ENCODE data around the gene PLEKHA8. TPM values are rescaled to one million over a fixed set of nuclear protein-coding genes. Genes with fewer than 3 reads are reported as not detected.

The PLEKHA8 gene
- total RNA-seq, 1 donor from 2014 or later: 43.5 TPM

DNA sequence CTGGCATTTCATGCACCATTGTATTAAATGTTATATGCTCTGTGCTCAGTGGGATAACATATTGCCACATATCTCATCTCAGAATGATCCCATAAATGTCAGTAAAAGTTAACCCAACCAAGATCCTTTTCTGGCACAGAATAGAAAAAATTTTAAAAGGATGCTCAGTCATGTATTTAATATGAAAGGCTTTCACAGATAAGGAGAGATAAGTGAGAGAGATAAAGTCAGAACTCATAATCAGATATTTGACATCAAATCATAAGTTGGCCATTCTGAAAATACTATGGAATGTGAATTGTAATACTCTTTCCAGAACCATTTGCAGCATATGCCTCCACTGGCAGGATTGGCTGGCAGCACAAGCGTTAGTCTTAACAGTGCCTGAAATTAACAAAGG lies 38.5 kb downstream of the PLEKHA8 start:
- TF ChIP-seq, protein P1, sequence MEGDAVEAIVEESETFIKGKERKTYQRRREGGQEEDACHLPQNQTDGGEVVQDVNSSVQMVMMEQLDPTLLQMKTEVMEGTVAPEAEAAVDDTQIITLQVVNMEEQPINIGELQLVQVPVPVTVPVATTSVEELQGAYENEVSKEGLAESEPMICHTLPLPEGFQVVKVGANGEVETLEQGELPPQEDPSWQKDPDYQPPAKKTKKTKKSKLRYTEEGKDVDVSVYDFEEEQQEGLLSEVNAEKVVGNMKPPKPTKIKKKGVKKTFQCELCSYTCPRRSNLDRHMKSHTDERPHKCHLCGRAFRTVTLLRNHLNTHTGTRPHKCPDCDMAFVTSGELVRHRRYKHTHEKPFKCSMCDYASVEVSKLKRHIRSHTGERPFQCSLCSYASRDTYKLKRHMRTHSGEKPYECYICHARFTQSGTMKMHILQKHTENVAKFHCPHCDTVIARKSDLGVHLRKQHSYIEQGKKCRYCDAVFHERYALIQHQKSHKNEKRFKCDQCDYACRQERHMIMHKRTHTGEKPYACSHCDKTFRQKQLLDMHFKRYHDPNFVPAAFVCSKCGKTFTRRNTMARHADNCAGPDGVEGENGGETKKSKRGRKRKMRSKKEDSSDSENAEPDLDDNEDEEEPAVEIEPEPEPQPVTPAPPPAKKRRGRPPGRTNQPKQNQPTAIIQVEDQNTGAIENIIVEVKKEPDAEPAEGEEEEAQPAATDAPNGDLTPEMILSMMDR (IDR thresholded peaks at IDR 0.05; ENCODE audit: unreplicated experiment): no peak
- H3K4me3 Mint-ChIP-seq: no peak overlapping the region
- H3K4me1 Mint-ChIP-seq: peaks cover 4% of the 10 kb centered on the region
- peaks cover 33% of the 10 kb centered on the region for H3K36me3 Mint-ChIP-seq
- no peak overlapping the region for H3K27ac Mint-ChIP-seq
- no peak for DNase-seq (ENCODE audit: low spot score in 2 of 2, unreplicated experiment in 2 of 2)
- H3K9me3 Mint-ChIP-seq: no peaks in the 10 kb centered on the region
- H3K27me3 Mint-ChIP-seq (ENCODE audit: low read depth): no peaks in the 10 kb centered on the region

DNA sequence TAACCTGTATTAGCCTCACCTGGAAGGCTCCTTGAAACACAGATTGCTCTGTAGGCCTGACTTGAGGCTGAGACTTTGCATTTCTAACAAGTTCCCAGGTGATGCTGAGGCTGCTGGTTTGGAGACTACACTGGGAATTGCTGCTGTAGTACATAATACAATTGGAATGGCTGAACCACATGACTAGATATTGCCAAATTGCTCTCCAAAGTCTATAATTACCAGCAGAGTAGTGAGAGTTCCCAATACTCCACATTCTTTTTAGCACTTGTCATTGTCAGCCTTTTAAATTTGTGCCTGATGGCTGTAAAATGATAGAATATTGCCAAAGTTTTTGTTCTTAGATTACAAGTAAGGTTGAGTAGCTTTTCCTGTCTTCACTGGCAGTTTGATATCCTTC lies 39.9 kb downstream of the PLEKHA8 start:
- no peaks in the 10 kb centered on the region for H3K9me3 Mint-ChIP-seq
- H3K4me1 Mint-ChIP-seq: peaks cover 4% of the 10 kb centered on the region
- DNase-seq (ENCODE audit: low spot score in 2 of 2, unreplicated experiment in 2 of 2): no peak
- H3K4me3 Mint-ChIP-seq: no peak overlapping the region
- H3K27me3 Mint-ChIP-seq (ENCODE audit: low read depth): no peaks in the 10 kb centered on the region
- H3K36me3 Mint-ChIP-seq: peaks cover 32% of the 10 kb centered on the region
- TF ChIP-seq, protein P1 (IDR thresholded peaks at IDR 0.05; ENCODE audit: unreplicated experiment): no peak
- H3K27ac Mint-ChIP-seq: no peak overlapping the region

DNA sequence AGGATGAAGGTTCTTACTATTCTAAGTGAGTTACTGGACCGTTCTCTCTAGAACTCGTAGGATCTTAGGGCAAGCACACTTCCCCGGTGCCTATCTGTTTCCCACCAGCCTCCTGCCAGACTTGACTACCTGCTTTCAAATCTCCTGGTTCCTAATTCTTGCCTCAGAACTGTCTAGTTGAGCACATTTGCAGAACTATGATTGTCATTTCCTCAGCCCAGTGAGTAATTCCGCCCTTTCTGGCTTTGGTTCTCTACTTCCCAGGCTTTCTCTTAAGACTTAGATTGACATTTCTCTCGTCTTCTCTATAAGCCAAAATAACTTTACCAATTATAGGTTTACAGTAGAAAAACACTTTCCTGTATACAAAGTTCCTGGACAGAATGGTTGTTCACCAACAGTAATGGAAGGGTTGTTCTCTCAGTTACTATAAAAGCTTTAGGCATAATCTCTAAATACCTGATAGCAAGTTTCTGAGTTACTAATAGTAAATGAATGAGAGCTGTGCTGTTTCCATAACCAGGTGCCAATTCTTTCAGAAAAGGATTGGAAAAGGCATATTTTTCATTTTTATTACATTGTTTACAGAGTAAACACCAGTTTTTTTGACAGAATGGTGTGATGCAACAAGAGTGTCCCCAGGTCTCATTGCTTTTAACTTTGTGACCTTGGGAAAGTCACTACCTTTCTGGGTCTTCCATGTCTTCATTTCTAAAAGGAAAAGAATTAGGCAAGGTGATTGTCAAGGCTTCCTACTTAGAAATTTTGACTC lies 41.1 kb downstream of the PLEKHA8 start:
- Mint-ChIP-seq H3K9me3 (no peaks in the 10 kb centered on the region), H3K27ac (peak overlapping the region; percentile 66), H3K36me3 (peaks cover 28% of the 10 kb centered on the region), H3K4me1 (peaks cover 4% of the 10 kb centered on the region), H3K4me3 (no peak overlapping the region), H3K27me3 (ENCODE audit: low read depth) (no peaks in the 10 kb centered on the region)
- TF ChIP-seq, protein P1 (IDR thresholded peaks at IDR 0.05; ENCODE audit: unreplicated experiment): no peak
- no peak for DNase-seq (ENCODE audit: low spot score in 2 of 2, unreplicated experiment in 2 of 2)

DNA sequence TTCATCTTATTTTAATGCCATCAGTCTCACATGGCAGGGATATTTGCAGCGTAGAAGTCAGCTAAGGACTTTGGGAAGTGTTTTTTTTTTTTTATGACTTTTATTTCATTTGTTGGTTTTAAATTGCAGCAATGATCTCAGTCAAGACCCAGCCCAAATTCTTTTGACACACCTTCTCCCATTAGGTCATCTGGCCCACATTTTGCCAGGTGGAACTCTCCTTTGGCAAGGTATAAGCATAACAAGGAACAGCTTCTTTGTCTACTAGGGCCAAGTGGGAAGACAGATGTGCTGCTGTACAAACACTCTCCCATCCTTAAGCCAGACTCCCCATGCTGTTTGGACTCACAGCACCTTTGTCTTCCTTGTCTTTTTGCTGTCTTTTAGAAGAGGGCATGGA lies 41.8 kb downstream of the PLEKHA8 start:
- DNase-seq (ENCODE audit: low spot score in 2 of 2, unreplicated experiment in 2 of 2): no peak
- Mint-ChIP-seq H3K27me3 (ENCODE audit: low read depth) (no peaks in the 10 kb centered on the region), H3K36me3 (peaks cover 28% of the 10 kb centered on the region), H3K4me3 (no peak overlapping the region), H3K9me3 (no peaks in the 10 kb centered on the region), H3K27ac (no peak overlapping the region), H3K4me1 (peaks cover 4% of the 10 kb centered on the region)
- TF ChIP-seq, protein P1 (IDR thresholded peaks at IDR 0.05; ENCODE audit: unreplicated experiment): no peak

DNA sequence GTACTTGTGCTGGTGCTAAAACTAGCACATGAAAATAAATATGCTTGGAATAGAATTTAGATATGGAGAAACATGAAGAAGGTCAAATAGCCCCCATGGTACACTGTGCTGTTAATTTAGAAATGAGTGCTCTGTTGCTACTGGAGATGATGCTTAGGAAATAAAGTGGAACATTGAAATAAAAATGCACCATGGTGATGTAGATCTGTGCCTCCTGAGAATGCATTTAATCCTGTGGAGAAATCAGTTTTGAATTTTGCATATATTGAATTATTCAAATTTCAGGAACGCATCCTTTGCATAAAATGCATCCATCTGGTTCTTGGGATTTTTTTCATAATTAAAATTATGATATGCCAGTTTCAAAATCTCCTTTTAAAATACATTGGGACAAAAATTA lies 44.5 kb downstream of the PLEKHA8 start:
- Mint-ChIP-seq H3K4me1 (no peaks in the 10 kb centered on the region), H3K9me3 (no peaks in the 10 kb centered on the region), H3K27ac (no peak overlapping the region), H3K4me3 (no peak overlapping the region), H3K27me3 (ENCODE audit: low read depth) (no peaks in the 10 kb centered on the region), H3K36me3 (peaks cover 24% of the 10 kb centered on the region)
- TF ChIP-seq, protein P1 (IDR thresholded peaks at IDR 0.05; ENCODE audit: unreplicated experiment): no peak
- DNase-seq (ENCODE audit: low spot score in 2 of 2, unreplicated experiment in 2 of 2): no peak
